ENCODE data around the gene PIN1. TPM values are rescaled to one million over a fixed set of nuclear protein-coding genes. Genes with fewer than 3 reads are reported as not detected.

The PIN1 gene
- total and polyA plus RNA-seq, 4 experiments from 2014 or later: 72.1 to 167 (median 81.0) TPM

- peaks cover 0 to 9% of the 10 kb centered on the region in 2 donors for H3K36me3 Mint-ChIP-seq
- ChIA-PET POLR2A (ENCODE audit: partially characterized antibody) (no interaction called here), CTCF (ENCODE audit: partially characterized antibody) (interaction anchor here (1.1 to 3.8 kb wide), 3 partner anchors 170 to 172 kb away, joined by 3 to 37 read pairs (median 15); no protein-coding TSS in a partner anchor)
- Histone ChIP-seq H3K36me3 (ENCODE audit: insufficient read depth, low read length) (no peaks in the 10 kb centered on the region), H3K4me1 (ENCODE audit: insufficient read depth, low read length) (peaks cover 20% of the 10 kb centered on the region), H3K27ac (ENCODE audit: low read depth, low read length) (no peak overlapping the region), H3K4me3 (ENCODE audit: low read length in 2 of 2) (no peak overlapping the region), H3K27me3 (ENCODE audit: insufficient read depth, low read length) (no peaks in the 10 kb centered on the region), H3K9me3 (ENCODE audit: control insufficient read depth in 1 of 2, low read length in 2 of 2) (no peaks in the 10 kb centered on the region)
- no peak for DNase-seq
- peaks cover 0 to 6% (median under 1%) of the 10 kb centered on the region in 8 donors for H3K9me3 Mint-ChIP-seq
- no peak overlapping the region for H3K27ac Mint-ChIP-seq
- H3K4me1 Mint-ChIP-seq: peaks cover 16 to 30% (median 23%) of the 10 kb centered on the region in 4 donors
- intact Hi-C loops (cut with micrococcal nuclease): no loop called here
- H3K27me3 Mint-ChIP-seq: no peaks in the 10 kb centered on the region
- H3K4me3 Mint-ChIP-seq: no peak overlapping the region
These were observed 37.2 kb upstream of the PIN1 start for GRCh38 chr19:9797871-9798270.

GRCh38 chr19:9799162-9799561 lies 36.0 kb upstream of the PIN1 start:
- Mint-ChIP-seq H3K4me3 (peak overlapping the region in 1 of 8 donors; percentile 48), H3K36me3 (peaks cover 0 to 6% of the 10 kb centered on the region in 2 donors), H3K9me3 (peaks cover 0 to 3% (median 0%) of the 10 kb centered on the region in 8 donors), H3K4me1 (peaks cover 12 to 25% (median 17%) of the 10 kb centered on the region in 4 donors), H3K27ac (peak overlapping the region in 5 of 7 donors; percentile 2 to 81 (median 76)), H3K27me3 (no peaks in the 10 kb centered on the region)
- Histone ChIP-seq H3K9me3 (ENCODE audit: control insufficient read depth in 1 of 2, low read length in 2 of 2) (no peaks in the 10 kb centered on the region), H3K27ac (ENCODE audit: low read depth, low read length) (no peak overlapping the region), H3K4me1 (ENCODE audit: insufficient read depth, low read length) (peaks cover 20% of the 10 kb centered on the region), H3K27me3 (ENCODE audit: insufficient read depth, low read length) (no peaks in the 10 kb centered on the region), H3K36me3 (ENCODE audit: insufficient read depth, low read length) (no peaks in the 10 kb centered on the region), H3K4me3 (ENCODE audit: low read length in 2 of 2) (no peak overlapping the region)
- POLR2A ChIA-PET (ENCODE audit: partially characterized antibody): interaction anchor here (1.3 kb wide), 1 partner anchor 177 kb away, joined by 4 read pairs; no protein-coding TSS in a partner anchor
- DNase-seq: no peak
- intact Hi-C loops (cut with micrococcal nuclease): no loop called here
- CTCF ChIA-PET (ENCODE audit: partially characterized antibody): interaction anchor here (0.6 to 2.0 kb wide), 6 partner anchors 9 to 594 kb away, joined by 3 to 15 read pairs (median 4); partner anchors contain the start of gene ZNF121

GRCh38 chr19:9801976-9802375 lies 33.1 kb upstream of the PIN1 start:
- intact Hi-C loops (cut with micrococcal nuclease): no loop called here
- DNase-seq: no peak
- no peaks in the 10 kb centered on the region for H3K36me3 ChIP-seq (ENCODE audit: insufficient read depth, low read length)
- peaks cover 15% of the 10 kb centered on the region for H3K4me1 ChIP-seq (ENCODE audit: insufficient read depth, low read length)
- no peaks in the 10 kb centered on the region for H3K9me3 ChIP-seq (ENCODE audit: control insufficient read depth in 1 of 2, low read length in 2 of 2)
- Mint-ChIP-seq H3K27ac (peak overlapping the region in 1 of 7 donors; percentile 48), H3K4me3 (no peak overlapping the region), H3K9me3 (no peaks in the 10 kb centered on the region), H3K36me3 (no peaks in the 10 kb centered on the region), H3K27me3 (no peaks in the 10 kb centered on the region), H3K4me1 (peaks cover 7 to 20% (median 8%) of the 10 kb centered on the region in 4 donors)
- H3K27me3 ChIP-seq (ENCODE audit: insufficient read depth, low read length): no peaks in the 10 kb centered on the region
- POLR2A ChIA-PET (ENCODE audit: partially characterized antibody): no interaction called here
- CTCF ChIA-PET (ENCODE audit: partially characterized antibody): no interaction called here
- H3K4me3 ChIP-seq (ENCODE audit: low read length in 2 of 2): no peak overlapping the region
- no peak overlapping the region for H3K27ac ChIP-seq (ENCODE audit: low read depth, low read length)

- Histone ChIP-seq H3K9me3 (ENCODE audit: control insufficient read depth in 1 of 2, low read length in 2 of 2) (no peaks in the 10 kb centered on the region), H3K4me1 (ENCODE audit: insufficient read depth, low read length) (peaks cover 40% of the 10 kb centered on the region), H3K27ac (ENCODE audit: low read depth, low read length) (no peak overlapping the region), H3K27me3 (ENCODE audit: insufficient read depth, low read length) (no peaks in the 10 kb centered on the region), H3K4me3 (ENCODE audit: low read length in 2 of 2) (no peak overlapping the region), H3K36me3 (ENCODE audit: insufficient read depth, low read length) (peaks cover 15% of the 10 kb centered on the region)
- H3K36me3 Mint-ChIP-seq: peaks cover 10 to 13% of the 10 kb centered on the region in 2 donors
- H3K4me3 Mint-ChIP-seq: no peak overlapping the region
- ChIA-PET POLR2A (ENCODE audit: partially characterized antibody) (interaction anchor here (0.9 to 2.3 kb wide), 4 partner anchors 12 to 51 kb away, joined by 3 to 6 read pairs (median 4); partner anchors contain the start of genes FBXL12 and UBL5), CTCF (ENCODE audit: partially characterized antibody) (interaction anchor here (1.2 to 2.1 kb wide), 2 partner anchors 7 to 181 kb away, joined by 3 to 5 read pairs; no protein-coding TSS in a partner anchor)
- peaks cover 13 to 31% (median 17%) of the 10 kb centered on the region in 4 donors for H3K4me1 Mint-ChIP-seq
- intact Hi-C loops (cut with micrococcal nuclease): no loop called here
- no peaks in the 10 kb centered on the region for H3K9me3 Mint-ChIP-seq
- no peak for DNase-seq
- H3K27ac Mint-ChIP-seq: peak overlapping the region in 6 of 7 donors; percentile 22 to 75 (median 58)
- H3K27me3 Mint-ChIP-seq: no peaks in the 10 kb centered on the region
These were observed 28.3 kb upstream of the PIN1 start for GRCh38 chr19:9806803-9807202.

GRCh38 chr19:9808855-9809824 lies 26.0 kb upstream of the PIN1 start:
- H3K9me3 Mint-ChIP-seq: no peaks in the 10 kb centered on the region
- intact Hi-C loops (cut with micrococcal nuclease): no loop called here
- H3K27me3 Mint-ChIP-seq: no peaks in the 10 kb centered on the region

GRCh38 chr19:9811139-9811538 lies 24.0 kb upstream of the PIN1 start:
- peak in 1 of 5 donors; percentile 14 for DNase-seq
- H3K27me3 Mint-ChIP-seq: no peaks in the 10 kb centered on the region
- H3K36me3 Mint-ChIP-seq: peaks cover 20 to 25% of the 10 kb centered on the region in 2 donors
- H3K4me3 Mint-ChIP-seq: no peak overlapping the region
- H3K27ac ChIP-seq (ENCODE audit: low read depth, low read length): no peak overlapping the region
- no peaks in the 10 kb centered on the region for H3K27me3 ChIP-seq (ENCODE audit: insufficient read depth, low read length)
- ChIA-PET CTCF (ENCODE audit: partially characterized antibody) (no interaction called here), POLR2A (ENCODE audit: partially characterized antibody) (no interaction called here)
- peaks cover 17 to 34% (median 22%) of the 10 kb centered on the region in 4 donors for H3K4me1 Mint-ChIP-seq
- peaks cover 15% of the 10 kb centered on the region for H3K36me3 ChIP-seq (ENCODE audit: insufficient read depth, low read length)
- peaks cover 0 to 3% (median 0%) of the 10 kb centered on the region in 8 donors for H3K9me3 Mint-ChIP-seq
- no peaks in the 10 kb centered on the region for H3K9me3 ChIP-seq (ENCODE audit: control insufficient read depth in 1 of 2, low read length in 2 of 2)
- no peak overlapping the region for H3K4me3 ChIP-seq (ENCODE audit: low read length in 2 of 2)
- H3K4me1 ChIP-seq (ENCODE audit: insufficient read depth, low read length): peaks cover 40% of the 10 kb centered on the region
- intact Hi-C loops (cut with micrococcal nuclease): no loop called here
- H3K27ac Mint-ChIP-seq: peak overlapping the region in 2 of 7 donors; percentile 19 to 47

More at GRCh38 chr19:9808855-9809824, 26.0 kb upstream of the PIN1 start:
- H3K27ac ChIP-seq (ENCODE audit: low read depth, low read length): peak overlapping the region; percentile 35
- peak overlapping the region; percentile 58 to 95 (median 86) for H3K27ac Mint-ChIP-seq
- H3K4me1 ChIP-seq (ENCODE audit: insufficient read depth, low read length): peaks cover 40% of the 10 kb centered on the region
- CTCF ChIA-PET (ENCODE audit: partially characterized antibody): interaction anchor here (0.7 to 2.1 kb wide), 4 partner anchors 10 to 340 kb away, joined by 3 to 5 read pairs (median 4); no protein-coding TSS in a partner anchor
- H3K27me3 ChIP-seq (ENCODE audit: insufficient read depth, low read length): no peaks in the 10 kb centered on the region
- DNase-seq: peak; percentile 49 to 70 (median 66)
- peaks cover 15 to 34% (median 20%) of the 10 kb centered on the region in 4 donors for H3K4me1 Mint-ChIP-seq
- POLR2A ChIA-PET (ENCODE audit: partially characterized antibody): interaction anchor here (0.7 to 2.5 kb wide), 4 partner anchors 9 to 49 kb away, joined by 3 to 14 read pairs (median 4); partner anchors contain the start of gene FBXL12
- peaks cover 15% of the 10 kb centered on the region for H3K36me3 ChIP-seq (ENCODE audit: insufficient read depth, low read length)
- H3K9me3 ChIP-seq (ENCODE audit: control insufficient read depth in 1 of 2, low read length in 2 of 2): no peaks in the 10 kb centered on the region
- peaks cover 14 to 17% of the 10 kb centered on the region in 2 donors for H3K36me3 Mint-ChIP-seq
- peak overlapping the region in 7 of 8 donors; percentile 25 to 66 (median 56) for H3K4me3 Mint-ChIP-seq
- no peak overlapping the region for H3K4me3 ChIP-seq (ENCODE audit: low read length in 2 of 2)

All from CD4-positive, alpha-beta memory T cell (primary cell).